Muscle of back (tissue), 11 donors: Measurements from ENCODE around the gene PIM3. TPM values are rescaled to one million over a fixed set of nuclear protein-coding genes. Genes with fewer than 3 reads are reported as not detected.

Experiments
- DNase-seq, 3 donors: peaks; one replicate each; pipeline versions ENCODE4 v3.0.0 to v3.0.0-alpha.2; 2013
- polyA plus RNA-seq, 10 donors: library from polyadenylated mRNA; unstranded; fragments of 120-200 nt; gene quantifications; one replicate each; pipeline ENCODE4 v1.2.1, GENCODE V29; 2013; ENCODE audit not compliant: insufficient read length in 10 of 10

The PIM3 gene
- polyA plus RNA-seq, 10 donors = 10.6 to 17.6 (median 13.9) TPM

DNA sequence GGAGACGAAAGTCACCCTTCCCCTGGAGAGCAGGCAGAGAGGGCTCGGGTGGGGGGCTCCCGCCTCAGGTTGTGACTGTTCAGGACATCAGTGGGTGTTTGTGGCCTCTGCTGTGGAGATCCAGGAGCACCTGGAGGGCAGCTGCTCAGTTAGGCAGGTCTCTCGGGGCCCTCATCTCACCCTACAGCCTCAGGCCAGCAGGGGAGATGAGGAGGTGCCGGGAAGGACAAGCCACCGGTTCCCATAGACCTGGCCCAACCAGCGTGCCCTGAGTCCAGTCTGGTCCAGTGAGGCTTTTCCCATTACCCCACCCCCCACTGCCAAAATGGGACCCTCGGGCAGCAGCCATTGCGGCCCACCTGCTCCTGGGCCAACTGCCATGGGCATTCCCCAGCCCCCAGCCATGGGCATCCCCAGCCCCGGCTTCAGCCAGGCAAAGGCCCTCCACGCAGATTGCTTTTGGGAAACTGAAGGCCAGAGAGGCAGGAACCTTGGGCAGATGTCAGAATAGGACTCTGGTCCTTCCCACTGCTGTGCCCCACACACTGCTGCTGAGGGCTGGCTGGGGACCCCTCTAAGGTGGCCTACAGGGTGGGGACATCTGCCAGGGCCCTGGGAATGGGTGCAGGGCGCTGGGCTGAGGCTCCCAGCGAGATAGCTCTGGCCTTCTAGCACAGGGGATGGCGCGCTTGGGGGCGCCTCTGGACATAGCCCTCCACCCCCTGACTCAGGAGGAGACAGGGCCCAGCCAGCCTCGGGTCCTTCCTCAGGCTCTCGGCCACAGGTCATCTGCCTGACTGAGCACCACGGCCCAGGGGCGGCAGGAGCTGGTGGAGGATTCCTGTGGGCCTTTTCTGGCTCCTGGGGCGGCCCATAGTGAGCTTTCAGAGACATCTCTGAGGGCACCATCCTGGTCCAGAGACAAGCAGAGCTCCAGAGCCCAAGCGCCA lies 4.8 kb downstream of the PIM3 start:
- DNase-seq = no peak

DNA sequence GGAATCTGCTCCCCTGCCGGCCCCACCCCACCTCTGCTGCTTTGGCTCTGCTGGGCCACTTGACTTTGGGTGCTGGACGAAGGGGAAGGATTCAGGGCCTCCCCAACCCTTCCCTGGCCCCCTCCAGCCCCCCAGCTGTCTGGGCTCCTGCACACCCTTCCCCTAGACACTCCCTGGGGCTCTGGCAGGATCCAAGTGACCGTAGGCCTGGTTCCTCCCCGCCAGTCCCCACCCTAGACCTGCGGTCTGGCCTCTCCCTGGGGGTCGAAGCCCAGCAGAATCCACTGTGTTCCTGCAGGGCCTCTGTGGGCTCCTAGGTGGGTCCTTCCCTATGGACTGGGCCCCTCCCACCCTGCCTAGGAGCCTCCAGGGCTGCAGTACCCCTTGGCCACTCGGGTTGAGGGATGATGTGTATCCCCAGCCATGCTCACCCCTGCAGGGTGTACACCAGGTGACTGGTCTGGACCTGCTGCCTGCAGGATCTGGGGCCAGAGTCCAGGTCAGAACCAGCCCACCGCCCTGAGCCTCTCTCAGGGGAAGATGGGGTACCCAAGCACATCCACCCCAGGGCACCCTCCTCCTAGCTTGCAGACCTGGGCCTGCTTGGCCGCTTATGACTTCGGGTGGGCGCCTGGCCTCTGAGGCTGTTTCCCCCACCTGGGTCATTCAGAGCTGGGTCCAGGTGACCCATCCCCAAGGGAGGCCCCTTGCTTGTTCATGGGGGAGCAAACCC lies 5.6 kb downstream of the PIM3 start:
- peak in 1 of 3 donors; percentile 12 for DNase-seq

GRCh38 chr22:49966774-49967705 lies 6.5 kb downstream of the PIM3 start:
- peak in 1 of 3 donors; percentile 46 for DNase-seq

GRCh38 chr22:49967706-49968208 lies 7.2 kb downstream of the PIM3 start:
- peak in 1 of 3 donors; percentile 47 for DNase-seq

DNA sequence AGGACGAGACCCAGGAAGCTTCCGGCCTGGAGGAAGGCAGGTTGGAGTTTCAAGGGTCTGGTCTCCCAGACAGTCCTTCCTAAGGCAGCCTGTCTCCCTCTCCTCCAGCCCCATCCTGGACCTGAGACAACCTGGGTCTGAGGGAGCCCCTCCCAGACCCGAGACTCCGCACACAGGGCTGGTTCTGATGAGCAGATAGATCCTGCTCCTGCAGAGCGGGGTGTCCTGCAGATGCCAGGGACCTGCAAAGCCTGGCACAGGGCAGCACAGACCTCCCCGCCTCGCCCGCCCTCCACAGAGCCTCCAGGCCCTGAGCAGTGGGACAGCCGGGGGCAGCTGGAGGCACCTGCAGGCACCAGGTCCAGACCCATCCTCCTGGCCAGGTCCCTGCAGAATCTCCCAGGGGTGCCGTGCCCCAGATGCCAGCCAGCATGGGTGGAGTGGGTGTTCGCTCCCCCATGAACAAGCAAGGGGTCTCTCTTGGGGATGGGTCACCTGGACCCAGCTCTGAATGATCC lies 7.8 kb downstream of the PIM3 start:
- DNase-seq = peak in 1 of 3 donors; percentile 4

GRCh38 chr22:49968831-49969661 lies 8.5 kb downstream of the PIM3 start:
- DNase-seq = peak in 1 of 3 donors; percentile 14

- DNase-seq = peak in 1 of 3 donors; percentile 19
These were observed 9.4 kb downstream of the PIM3 start for GRCh38 chr22:49969751-49970527.

DNA sequence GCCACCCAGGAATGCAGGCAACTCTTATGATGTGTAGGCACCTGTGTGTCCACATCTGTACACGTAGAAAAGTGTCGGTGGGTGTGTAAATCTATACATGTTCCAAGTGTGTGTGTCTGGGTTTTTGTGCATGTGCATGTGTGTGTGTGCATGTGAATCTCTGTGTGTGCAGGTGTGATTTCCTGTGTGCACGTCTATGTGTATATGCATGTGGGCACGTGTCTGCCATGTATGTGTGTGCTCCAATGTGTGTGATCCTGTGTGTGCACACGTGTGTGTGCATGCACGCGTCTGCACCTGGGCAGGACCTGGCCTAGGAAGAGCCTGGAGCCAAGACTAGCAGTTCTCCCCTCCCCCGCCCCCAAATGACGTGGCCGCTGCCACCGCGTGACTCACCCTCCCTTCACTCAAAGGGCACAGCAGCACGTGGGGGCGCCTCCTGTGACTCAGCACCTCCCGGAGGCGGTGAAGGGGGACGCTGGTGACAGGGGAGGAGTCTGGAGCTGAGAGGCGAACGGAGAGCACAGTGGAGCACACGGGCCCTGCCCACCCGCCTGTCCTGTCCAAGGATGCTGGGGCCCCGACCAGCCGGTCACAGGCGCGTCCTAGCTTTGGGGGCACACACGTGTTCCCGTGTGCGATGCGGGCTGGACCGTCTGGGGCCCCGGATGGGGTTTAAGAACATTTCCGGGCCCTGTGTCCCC lies 10.1 kb downstream of the PIM3 start:
- peak in 2 of 3 donors; percentile 84 to 93 for DNase-seq

DNA sequence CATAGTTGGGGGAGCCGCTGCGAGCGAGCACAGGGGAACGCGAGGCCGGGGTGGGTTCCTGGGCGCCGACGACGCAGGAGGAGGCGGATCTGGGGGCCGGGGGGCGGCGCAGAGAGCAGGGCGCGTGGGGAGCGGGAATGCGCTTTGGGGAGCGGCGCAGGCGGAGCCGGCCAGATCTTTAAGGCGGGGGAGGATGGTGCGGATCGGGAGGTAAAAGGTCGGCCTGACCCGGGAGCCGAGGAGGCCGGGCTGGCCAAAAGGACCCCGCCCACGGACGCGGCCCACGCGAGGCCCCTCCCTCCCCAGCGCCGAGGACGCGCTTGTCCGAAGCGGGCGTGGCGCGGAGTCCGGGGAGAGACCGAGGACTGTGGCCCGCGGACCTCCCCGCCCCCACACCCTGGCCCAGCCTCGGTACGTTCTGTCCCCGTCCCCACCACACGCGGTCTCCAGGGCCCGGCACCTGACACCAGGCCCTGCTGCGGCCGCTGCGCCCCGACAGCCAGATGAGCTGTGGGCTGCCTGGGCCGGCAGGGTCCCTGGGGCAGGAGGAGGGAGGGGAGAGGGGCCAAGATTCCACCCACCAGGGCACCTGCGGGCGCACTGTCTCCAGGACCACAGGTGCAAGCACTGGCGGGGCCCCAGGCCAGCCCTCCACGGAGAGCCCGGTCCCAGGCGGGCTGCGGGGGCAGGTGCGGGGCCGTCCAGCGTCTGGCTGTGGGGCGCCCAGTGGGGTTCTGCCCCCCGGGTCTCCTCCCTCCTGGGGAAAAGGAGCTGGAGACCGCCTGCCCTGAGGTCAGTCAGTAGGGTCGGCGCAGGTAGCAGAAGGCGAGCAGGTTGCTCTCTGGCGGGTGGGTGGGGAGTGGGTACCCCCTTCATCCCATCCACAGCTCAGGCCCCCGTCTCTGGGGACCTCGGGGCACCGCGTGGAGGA lies 10.9 kb downstream of the PIM3 start:
- peak in 1 of 3 donors; percentile 67 for DNase-seq

- peak in 1 of 3 donors; percentile 5 for DNase-seq
These were observed 11.8 kb downstream of the PIM3 start for GRCh38 chr22:49972163-49973017.

DNA sequence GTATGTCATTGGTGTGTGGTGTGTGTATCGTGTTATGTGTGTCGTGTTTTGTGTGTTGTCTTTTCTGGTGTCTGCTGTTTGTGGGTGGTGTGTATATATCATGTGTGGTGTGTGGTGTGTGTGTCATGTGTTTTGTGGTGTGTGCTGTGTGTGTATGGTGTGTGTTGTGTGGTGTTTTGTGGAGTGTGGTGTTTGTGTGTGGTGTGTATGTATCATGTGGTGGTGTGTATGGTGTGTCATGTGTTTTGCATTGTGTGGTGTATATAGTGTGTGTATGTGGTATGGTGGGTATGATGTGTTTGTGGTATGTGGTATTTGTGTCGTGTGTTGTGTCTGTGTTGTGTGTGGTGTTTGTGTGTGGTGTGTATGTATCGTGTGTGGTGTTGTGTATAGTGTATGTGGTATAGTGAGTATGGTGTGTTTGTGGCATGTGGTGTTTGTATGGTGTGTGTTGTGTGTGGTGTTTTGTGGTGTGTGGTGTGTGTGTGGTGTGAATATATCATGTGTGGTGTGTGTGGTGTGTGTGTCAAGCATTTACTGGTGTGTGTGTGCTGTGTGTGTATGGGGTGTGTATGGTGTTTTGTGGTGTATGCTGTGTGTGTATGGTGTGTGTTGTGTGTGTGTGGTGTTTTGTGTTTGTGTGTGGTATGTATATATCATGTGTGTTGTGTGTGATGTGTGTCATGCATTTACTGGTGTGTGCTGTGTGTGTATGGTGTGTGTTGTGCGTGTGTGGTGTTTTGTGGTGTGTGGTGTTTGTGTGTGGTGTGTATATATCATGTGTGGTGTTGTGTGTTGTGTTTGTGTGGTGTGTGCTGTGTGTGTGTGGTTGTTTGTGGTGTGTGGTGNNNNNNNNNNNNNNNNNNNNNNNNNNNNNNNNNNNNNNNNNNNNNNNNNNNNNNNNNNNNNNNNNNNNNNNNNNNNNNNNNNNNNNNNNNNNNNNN lies 12.7 kb downstream of the PIM3 start:
- DNase-seq = peak in 1 of 3 donors; percentile 20

- DNase-seq = no peak
These were observed 15.2 kb downstream of the PIM3 start for GRCh38 chr22:49975543-49976389.

GRCh38 chr22:49976439-49977175 lies 16.0 kb downstream of the PIM3 start:
- no peak for DNase-seq

- no peak for DNase-seq
These were observed 17.0 kb downstream of the PIM3 start for GRCh38 chr22:49977578-49977977.
